Measurements from ENCODE around the gene WDR59.

DNA sequence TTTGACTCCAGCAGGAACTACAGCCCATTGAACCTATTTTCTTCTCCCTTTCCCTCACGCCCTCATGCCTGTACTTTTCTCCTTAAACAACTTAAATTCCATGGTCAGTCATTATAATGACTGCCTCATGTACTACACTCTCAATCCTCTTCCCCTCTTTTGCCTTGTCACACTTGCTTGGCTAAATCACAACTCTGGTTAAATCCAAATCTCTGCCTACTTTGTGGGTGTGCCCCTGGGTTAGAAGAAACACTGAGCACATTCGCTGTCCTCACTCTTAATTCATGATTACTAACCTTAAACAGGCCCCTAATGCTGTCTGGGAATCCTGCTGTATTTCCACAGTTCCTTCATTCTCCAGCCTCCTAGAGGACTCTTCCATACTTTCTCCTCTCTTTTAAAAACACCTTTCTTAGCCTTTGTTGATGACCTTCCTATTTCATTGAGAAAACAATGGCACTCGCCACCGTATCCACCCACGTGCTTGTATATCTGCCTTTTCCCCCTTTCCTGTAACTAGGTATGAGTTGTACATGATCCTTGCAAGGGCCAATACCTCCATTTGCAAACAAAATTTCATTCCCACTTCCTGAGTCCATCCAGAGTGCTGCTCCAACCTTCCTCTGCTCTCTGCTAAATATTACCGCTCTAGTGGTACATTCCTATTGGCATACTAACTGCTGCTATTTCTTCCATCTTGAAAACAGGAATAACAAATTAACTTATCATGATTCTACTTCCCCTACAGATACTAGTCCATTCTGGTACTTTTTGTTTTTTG lies 42.8 kb upstream of the WDR59 start:
- TF ChIP-seq, protein P1, sequence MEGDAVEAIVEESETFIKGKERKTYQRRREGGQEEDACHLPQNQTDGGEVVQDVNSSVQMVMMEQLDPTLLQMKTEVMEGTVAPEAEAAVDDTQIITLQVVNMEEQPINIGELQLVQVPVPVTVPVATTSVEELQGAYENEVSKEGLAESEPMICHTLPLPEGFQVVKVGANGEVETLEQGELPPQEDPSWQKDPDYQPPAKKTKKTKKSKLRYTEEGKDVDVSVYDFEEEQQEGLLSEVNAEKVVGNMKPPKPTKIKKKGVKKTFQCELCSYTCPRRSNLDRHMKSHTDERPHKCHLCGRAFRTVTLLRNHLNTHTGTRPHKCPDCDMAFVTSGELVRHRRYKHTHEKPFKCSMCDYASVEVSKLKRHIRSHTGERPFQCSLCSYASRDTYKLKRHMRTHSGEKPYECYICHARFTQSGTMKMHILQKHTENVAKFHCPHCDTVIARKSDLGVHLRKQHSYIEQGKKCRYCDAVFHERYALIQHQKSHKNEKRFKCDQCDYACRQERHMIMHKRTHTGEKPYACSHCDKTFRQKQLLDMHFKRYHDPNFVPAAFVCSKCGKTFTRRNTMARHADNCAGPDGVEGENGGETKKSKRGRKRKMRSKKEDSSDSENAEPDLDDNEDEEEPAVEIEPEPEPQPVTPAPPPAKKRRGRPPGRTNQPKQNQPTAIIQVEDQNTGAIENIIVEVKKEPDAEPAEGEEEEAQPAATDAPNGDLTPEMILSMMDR (IDR thresholded peaks at IDR 0.05) = no peak
- TF ChIP-seq POLR2AphosphoS5 (IDR thresholded peaks at IDR 0.05; ENCODE audit: low read depth, low read length) (no peak), USF2 (IDR thresholded peaks at IDR 0.05; ENCODE audit: borderline replicate concordance, low read depth, low read length) (no peak), JUND (IDR thresholded peaks at IDR 0.05) (no peak), MAX (IDR thresholded peaks at IDR 0.05; ENCODE audit: low read depth) (no peak), RAD21 (IDR thresholded peaks at IDR 0.05; ENCODE audit: low read length) (no peak), FOXM1 (IDR thresholded peaks at IDR 0.05; ENCODE audit: low read depth) (no peak), USF1 (IDR thresholded peaks at IDR 0.05; ENCODE audit: borderline replicate concordance, low read depth) (no peak), MXI1 (IDR thresholded peaks at IDR 0.05; ENCODE audit: low read depth, low read length) (no peak)
